NCI-H2196 (cell line): Measurements from ENCODE around the gene EHD2.

Source experiments
- DNase-seq: peaks from one replicate; lab custom pipeline; 2025; ENCODE audit not compliant: unreplicated experiment; lab: John Stamatoyannopoulos, UW

EHD2 gene

GRCh38 chr19:47687906-47688305, 25.3 kb upstream of the EHD2 start:
- no peak for DNase-seq

- DNase-seq, result no peak
Observed at GRCh38 chr19:47691090-47691489, 22.1 kb upstream of the EHD2 start.

GRCh38 chr19:47691782-47692181, 21.4 kb upstream of the EHD2 start:
- DNase-seq, result no peak

- DNase-seq, result no peak
Observed at GRCh38 chr19:47693489-47693888, 19.7 kb upstream of the EHD2 start.

- no peak for DNase-seq
Observed at GRCh38 chr19:47693903-47694302, 19.3 kb upstream of the EHD2 start.

GRCh38 chr19:47694466-47695273, 18.6 kb upstream of the EHD2 start:
- no peak for DNase-seq

GRCh38 chr19:47695533-47696262, 17.5 kb upstream of the EHD2 start:
- no peak for DNase-seq

GRCh38 chr19:47696635-47697034, 16.6 kb upstream of the EHD2 start:
- DNase-seq, result no peak

- peak; percentile 88 for DNase-seq
Observed at GRCh38 chr19:47697863-47698609, 15.2 kb upstream of the EHD2 start.

DNA sequence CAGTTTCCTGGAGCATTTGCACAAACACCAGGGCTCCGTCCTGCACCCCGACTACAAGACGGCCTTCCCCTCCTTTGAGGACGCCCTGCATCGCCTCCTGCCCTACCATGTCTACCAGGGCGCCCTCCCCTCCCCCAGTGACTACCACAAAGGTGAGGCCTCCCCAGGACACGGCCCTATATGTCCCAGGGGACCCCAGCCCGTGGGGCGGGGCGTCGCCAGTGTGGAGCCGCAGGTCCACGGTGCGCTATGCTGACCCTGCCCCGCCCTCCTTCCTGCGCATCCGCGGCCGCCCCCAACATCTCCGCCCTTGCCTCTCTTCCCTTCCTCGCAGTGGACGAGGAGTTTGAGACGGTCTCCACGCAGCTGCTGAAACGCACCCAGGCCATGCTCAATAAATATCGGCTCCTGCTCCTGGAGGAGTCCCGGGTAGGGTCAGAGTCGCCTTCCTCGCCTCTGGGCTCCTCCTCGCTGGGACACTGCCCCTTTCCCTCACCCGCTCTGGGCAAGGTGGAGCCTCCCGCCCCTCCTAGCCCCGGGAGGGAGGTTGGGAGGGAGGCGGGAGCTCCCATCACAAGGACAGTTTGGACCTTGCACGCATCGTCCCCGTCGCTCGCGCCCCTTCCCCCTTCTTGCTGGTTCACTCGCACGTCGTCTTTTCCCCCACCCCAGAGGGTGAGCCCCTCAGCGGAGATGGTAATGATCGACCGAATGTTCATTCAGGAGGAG, 14.4 kb upstream of the EHD2 start:
- no peak for DNase-seq

- peak; percentile 44 for DNase-seq
Observed at GRCh38 chr19:47699360-47699917, 13.8 kb upstream of the EHD2 start.

GRCh38 chr19:47700934-47701716, 12.1 kb upstream of the EHD2 start:
- DNase-seq, result no peak

DNA sequence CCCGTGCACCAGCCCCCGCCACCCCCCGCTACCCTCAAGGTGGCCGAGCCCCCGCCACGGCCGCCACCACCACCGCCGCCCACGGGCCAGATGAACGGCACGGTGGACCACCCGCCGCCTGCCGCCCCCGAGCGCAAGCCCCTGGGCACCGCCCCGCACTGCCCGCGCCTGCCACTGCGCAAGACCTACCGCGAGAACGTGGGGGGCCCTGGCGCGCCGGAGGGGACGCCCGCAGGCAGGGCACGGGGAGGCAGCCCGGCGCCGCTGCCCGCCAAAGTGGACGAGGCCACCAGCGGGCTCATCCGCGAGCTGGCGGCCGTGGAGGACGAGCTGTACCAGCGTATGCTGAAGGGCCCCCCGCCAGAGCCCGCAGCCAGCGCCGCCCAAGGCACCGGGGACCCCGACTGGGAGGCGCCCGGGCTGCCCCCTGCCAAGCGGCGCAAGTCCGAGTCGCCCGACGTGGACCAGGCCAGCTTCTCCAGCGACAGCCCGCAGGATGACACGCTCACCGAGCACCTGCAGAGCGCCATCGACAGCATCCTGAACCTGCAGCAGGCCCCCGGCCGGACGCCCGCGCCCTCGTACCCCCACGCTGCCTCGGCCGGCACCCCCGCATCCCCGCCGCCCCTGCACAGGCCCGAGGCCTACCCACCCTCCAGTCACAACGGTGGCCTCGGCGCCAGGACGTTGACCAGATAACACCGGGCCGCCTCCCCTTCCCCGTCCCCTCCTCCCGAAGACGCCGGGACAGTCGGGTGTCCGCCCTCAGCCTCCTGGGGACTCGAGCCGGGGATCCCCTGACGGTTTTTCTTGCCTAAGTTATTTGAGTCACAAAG, 11.3 kb upstream of the EHD2 start:
- no peak for DNase-seq

- no peak for DNase-seq
Observed at GRCh38 chr19:47702671-47703070, 10.6 kb upstream of the EHD2 start.

DNA sequence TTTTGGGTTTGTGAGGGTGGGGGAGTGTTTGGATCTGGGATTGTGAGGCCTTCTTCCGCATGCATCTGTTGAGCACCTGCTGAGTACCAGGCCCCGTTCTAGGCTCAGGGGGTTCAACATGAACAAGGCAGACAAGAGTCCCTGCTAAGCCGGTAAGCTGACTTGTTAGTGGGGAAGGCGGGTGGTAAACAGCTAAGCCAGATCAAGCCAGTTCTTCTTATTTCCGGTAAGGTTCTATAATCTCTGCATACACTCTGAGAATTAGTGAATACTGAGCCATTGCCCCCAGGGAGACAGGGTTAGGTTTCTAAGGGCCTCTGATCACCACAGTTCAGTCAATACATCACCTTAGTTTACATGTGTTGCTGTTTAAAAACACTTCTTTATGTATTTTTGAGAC, 9.9 kb upstream of the EHD2 start:
- no peak for DNase-seq

DNA sequence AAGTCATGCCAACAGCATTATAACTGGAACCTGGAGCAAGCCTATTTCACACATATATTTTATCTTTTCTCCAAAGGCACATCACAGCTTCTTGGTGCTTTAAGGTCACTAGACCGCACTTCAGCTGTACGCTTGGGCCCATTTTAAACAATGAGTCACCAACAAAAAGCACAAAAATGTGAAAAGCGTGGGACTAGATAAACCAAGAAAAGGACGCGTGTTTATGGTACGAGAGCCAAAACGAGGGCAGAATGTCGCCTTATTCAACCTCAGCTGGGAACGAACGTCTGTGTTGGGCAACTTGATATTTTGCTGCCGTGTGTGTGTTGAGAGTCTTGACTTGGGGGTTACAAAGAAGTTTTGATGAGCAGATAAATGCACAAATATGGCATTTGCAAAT, 9.2 kb upstream of the EHD2 start:
- no peak for DNase-seq

DNA sequence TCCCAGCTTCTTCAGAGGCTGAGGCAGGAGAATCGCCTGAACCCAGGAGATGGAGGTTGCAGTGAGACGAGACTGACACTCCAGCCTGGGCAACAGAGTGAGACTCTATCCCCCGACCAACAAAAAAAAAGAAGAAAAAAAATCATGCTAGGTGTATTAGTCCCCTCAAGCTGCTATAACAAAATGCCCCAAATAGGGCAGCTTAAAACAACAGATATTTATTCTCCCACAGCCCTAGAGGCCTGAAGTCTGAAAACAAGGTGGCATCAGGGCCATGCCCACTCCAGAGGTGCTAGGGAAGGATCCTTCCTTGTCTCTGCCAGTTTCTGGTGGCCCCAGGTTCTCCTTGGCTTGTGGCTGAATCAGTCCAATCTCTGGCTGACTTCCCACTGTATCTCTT, 8.6 kb upstream of the EHD2 start:
- DNase-seq, result no peak

GRCh38 chr19:47707135-47707925, 5.9 kb upstream of the EHD2 start:
- peak; percentile 79 for DNase-seq
